Activated T-cell treated with anti-CD3 and anti-CD28 coated beads, Interleukin-2, amount 50 U/mL, for 4 hours (primary cell): ENCODE data around the gene MRPL18. TPM values are rescaled to one million over a fixed set of nuclear protein-coding genes. Genes with fewer than 3 reads are reported as not detected.
"Not testable (repeated sequence)": the region's sequence is repeated elsewhere in the genome, so short reads cannot be mapped to it uniquely, and the experiment has no call there.

ENCODE experiments used
- ATAC-seq, 2 donors: fragments of 200-7000 bp; cut with Tn5 transposase; one replicate each; pipeline ENCODE4 v1.10.0; 2021
- DNase-seq: peaks from one replicate; pipeline ENCODE4 v3.0.0-alpha.2; 2020
- H3K27me3 Mint-ChIP-seq: one replicate; pipeline ENCODE4 v1.8.0; 2021; ENCODE audit warnings: low read depth, mixed read lengths
- H3K36me3 Mint-ChIP-seq: one replicate; pipeline ENCODE4 v1.8.0; 2022; ENCODE audit warnings: mixed read lengths; ENCODE audit not compliant: insufficient read depth
- H3K4me1 Mint-ChIP-seq: one replicate; pipeline ENCODE4 v1.8.0; 2021; ENCODE audit warnings: low read depth, mixed read lengths
- H3K4me3 Mint-ChIP-seq: one replicate; pipeline ENCODE4 v1.8.0; 2021; ENCODE audit warnings: mild to moderate bottlenecking, moderate library complexity, mixed read lengths
- H3K9me3 Mint-ChIP-seq: one replicate; pipeline ENCODE4 v1.8.0; 2021; ENCODE audit warnings: mixed read lengths
- total RNA-seq, 3 donors: library from RNA; stranded (reverse); gene quantifications; one replicate each; pipeline ENCODE4 v1.2.1, GENCODE V29; 2021

Gene MRPL18
- total RNA-seq, 3 donors from 2014 or later = 99.8 to 111 (median 101) TPM

GRCh38 chr6:159817951-159818739, 27.9 kb downstream of the MRPL18 start:
- DNase-seq = no peak
- Mint-ChIP-seq H3K9me3 (no peaks in the 10 kb centered on the region), H3K4me3 (no peak overlapping the region), H3K4me1 (peaks cover 21% of the 10 kb centered on the region), H3K36me3 (no peaks in the 10 kb centered on the region), H3K27me3 (no peaks in the 10 kb centered on the region)
- ATAC-seq = no peak

GRCh38 chr6:159819098-159819497, 28.8 kb downstream of the MRPL18 start:
- peaks cover 21% of the 10 kb centered on the region for H3K4me1 Mint-ChIP-seq
- no peaks in the 10 kb centered on the region for H3K27me3 Mint-ChIP-seq
- H3K36me3 Mint-ChIP-seq = no peaks in the 10 kb centered on the region
- DNase-seq (no peak), ATAC-seq (no peak)
- peak overlapping the region; percentile 76 for H3K4me3 Mint-ChIP-seq
- H3K9me3 Mint-ChIP-seq = no peaks in the 10 kb centered on the region

DNA sequence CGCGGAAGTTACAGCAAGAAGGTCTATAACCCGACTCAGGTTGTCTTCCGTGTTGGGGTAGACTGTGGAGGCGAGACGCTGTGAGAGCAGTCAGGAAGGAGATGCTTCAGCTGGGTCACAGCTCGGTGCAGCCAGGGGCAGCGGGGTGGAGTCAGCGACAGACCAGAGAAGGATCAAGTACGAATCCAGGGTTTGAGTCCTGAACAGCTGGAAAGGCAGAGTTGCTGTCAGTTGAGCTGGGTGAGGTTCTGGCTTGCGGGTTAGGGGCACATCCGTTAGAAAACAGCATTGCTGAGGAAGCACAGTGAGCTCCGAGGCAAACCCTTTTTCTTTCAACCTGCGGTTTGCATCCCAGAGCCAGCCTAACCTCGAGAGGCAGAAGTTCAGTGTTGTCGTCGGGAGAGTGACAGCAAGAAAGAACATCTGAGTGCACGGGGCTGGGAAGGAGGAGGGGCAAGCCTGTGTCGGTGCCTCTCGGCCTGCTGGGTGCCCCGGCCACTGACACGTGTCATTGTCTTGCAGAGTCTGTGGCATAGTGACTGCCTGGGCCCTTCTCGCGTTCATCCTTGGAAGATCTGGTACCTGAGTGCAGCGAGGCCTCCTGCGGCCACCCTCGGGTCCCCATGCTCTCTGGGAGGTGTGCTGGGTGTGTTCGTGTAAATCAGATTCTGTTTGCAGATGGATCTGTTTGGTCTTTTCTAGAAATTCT, 29.8 kb downstream of the MRPL18 start:
- ATAC-seq (peak; percentile 63 to 80), DNase-seq (no peak)
- Mint-ChIP-seq H3K27me3 (no peaks in the 10 kb centered on the region), H3K4me1 (peaks cover 21% of the 10 kb centered on the region), H3K36me3 (no peaks in the 10 kb centered on the region), H3K9me3 (no peaks in the 10 kb centered on the region), H3K4me3 (peak overlapping the region; percentile 76)

DNA sequence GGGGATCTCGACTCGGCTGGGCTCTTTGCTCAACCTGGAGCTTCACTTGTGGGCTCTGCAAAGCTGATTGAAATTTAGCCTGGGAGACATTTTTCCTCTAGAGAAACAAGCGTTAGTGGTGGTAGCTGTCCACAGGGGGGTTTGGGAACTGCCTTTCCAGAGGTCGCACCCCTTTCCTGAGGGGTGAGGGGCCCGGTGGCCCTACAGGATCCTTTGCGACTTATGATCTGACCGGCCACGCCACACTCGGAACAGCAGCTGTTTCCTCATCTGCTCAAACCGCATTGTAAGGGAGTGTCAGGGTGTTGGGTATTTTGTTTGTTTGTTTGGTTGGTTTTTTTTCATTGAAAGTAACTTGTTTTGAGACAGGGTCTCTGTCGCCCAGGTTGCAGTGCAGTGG, 30.9 kb downstream of the MRPL18 start:
- H3K36me3 Mint-ChIP-seq = no peaks in the 10 kb centered on the region
- no peak overlapping the region for H3K4me3 Mint-ChIP-seq
- DNase-seq = no peak
- no peak for ATAC-seq
- peaks cover 21% of the 10 kb centered on the region for H3K4me1 Mint-ChIP-seq
- no peaks in the 10 kb centered on the region for H3K27me3 Mint-ChIP-seq
- H3K9me3 Mint-ChIP-seq = no peaks in the 10 kb centered on the region

- no peaks in the 10 kb centered on the region for H3K27me3 Mint-ChIP-seq
- DNase-seq (no peak), ATAC-seq (no peak)
- peaks cover 21% of the 10 kb centered on the region for H3K4me1 Mint-ChIP-seq
- no peaks in the 10 kb centered on the region for H3K9me3 Mint-ChIP-seq
- H3K4me3 Mint-ChIP-seq = no peak overlapping the region
- H3K36me3 Mint-ChIP-seq = no peaks in the 10 kb centered on the region
Measured at GRCh38 chr6:159821726-159822125, 31.5 kb downstream of the MRPL18 start.

DNA sequence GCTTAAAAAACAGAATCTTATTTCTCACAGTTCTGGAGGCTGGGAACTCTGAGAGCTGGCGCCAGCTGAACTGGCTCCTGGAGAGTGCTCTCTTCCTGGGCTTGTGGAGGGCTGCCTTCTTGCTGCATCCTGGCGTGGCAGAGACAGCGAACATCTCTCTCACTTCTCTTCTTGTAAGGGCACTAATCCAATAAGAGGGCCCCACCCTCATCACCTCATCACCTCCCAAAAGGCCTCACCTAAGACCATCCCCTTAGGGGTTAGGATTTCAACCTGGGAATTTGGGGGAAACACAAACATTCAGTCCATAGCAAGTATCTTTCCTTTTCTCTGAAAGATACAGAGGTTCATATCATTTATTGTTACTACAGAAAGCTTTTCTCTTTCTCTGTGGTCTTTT, 33.7 kb downstream of the MRPL18 start:
- peaks cover 21% of the 10 kb centered on the region for H3K4me1 Mint-ChIP-seq
- H3K4me3 Mint-ChIP-seq = no peak overlapping the region
- ATAC-seq (no peak), DNase-seq (no peak)
- no peaks in the 10 kb centered on the region for H3K27me3 Mint-ChIP-seq
- H3K9me3 Mint-ChIP-seq = no peaks in the 10 kb centered on the region
- no peaks in the 10 kb centered on the region for H3K36me3 Mint-ChIP-seq

- ATAC-seq, H3K36me3 Mint-ChIP-seq, H3K4me3 Mint-ChIP-seq, H3K27me3 Mint-ChIP-seq, DNase-seq, H3K9me3 Mint-ChIP-seq: not testable (repeated sequence)
- H3K4me1 Mint-ChIP-seq = peaks cover 17% of the 10 kb centered on the region
Measured at GRCh38 chr6:159824690-159825089, 34.4 kb downstream of the MRPL18 start.

- no peak for DNase-seq
- H3K27me3 Mint-ChIP-seq = no peaks in the 10 kb centered on the region
- no peaks in the 10 kb centered on the region for H3K9me3 Mint-ChIP-seq
- H3K4me1 Mint-ChIP-seq = peaks cover 7% of the 10 kb centered on the region
- no peak overlapping the region for H3K4me3 Mint-ChIP-seq
- no peaks in the 10 kb centered on the region for H3K36me3 Mint-ChIP-seq
- no peak for ATAC-seq
Measured at GRCh38 chr6:159826004-159826403, 35.7 kb downstream of the MRPL18 start.

DNA sequence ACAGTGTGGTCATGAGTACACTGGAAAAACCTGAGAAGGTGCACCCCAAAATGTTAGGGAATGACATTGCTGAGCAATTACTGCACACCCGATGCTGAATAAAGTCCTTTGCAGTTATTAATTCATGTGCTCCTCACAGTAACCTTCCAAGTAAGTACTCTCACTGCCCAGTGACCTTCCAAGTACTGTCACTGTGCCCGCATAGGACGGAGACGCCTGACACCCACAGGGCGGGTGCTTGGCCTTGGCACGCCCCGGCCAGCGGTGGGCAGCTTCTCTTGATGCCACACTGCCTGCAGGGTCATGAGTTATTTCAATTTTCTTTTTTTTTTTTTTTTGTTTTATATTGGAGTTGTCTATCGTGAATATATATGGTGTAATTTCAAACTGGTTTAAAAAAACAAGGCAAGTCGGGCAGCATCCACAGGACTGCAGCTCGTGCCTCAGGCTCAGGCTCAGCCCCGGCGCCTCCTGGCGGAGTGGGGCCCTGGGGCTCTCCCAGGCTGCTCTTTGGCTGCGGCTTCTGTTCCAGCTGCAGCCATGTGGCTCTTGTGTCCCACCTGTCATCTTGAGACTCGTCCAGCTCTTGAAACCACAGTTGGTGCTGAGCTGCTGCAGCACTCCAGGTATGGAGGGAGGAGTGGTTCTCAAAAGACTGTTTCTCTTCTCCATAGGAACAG, 36.8 kb downstream of the MRPL18 start:
- no peak overlapping the region for H3K4me3 Mint-ChIP-seq
- no peak for ATAC-seq
- no peak for DNase-seq
- H3K36me3 Mint-ChIP-seq = no peaks in the 10 kb centered on the region
- no peaks in the 10 kb centered on the region for H3K9me3 Mint-ChIP-seq
- peaks cover 6% of the 10 kb centered on the region for H3K4me1 Mint-ChIP-seq
- H3K27me3 Mint-ChIP-seq = no peaks in the 10 kb centered on the region

DNA sequence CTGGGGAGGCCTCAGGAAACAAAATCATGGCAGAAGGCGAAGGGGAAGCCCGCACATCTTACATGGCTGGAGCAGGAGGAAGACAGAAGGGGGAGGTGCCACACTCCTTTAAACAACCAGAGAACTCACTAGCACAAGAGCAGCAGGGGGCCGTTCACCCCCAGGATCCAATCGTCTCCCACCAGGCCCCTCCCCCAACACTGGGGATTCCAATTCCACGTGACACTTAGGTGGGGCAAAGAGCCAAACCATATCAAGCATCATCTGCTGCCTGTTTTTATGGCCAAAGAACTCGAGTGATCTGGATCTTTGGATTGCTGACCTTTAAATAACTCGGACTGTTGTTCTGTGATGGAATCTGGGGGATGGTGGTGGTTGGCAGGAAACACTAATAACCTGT, 37.8 kb downstream of the MRPL18 start:
- Mint-ChIP-seq H3K4me1 (peaks cover 8% of the 10 kb centered on the region), H3K36me3 (no peaks in the 10 kb centered on the region), H3K27me3 (no peaks in the 10 kb centered on the region), H3K4me3 (no peak overlapping the region), H3K9me3 (no peaks in the 10 kb centered on the region)
- no peak for ATAC-seq
- DNase-seq = no peak

GRCh38 chr6:159829526-159829925, 39.3 kb downstream of the MRPL18 start:
- H3K4me1 Mint-ChIP-seq = peaks cover 12% of the 10 kb centered on the region
- H3K27me3 Mint-ChIP-seq = no peaks in the 10 kb centered on the region
- H3K9me3 Mint-ChIP-seq = no peaks in the 10 kb centered on the region

DNA sequence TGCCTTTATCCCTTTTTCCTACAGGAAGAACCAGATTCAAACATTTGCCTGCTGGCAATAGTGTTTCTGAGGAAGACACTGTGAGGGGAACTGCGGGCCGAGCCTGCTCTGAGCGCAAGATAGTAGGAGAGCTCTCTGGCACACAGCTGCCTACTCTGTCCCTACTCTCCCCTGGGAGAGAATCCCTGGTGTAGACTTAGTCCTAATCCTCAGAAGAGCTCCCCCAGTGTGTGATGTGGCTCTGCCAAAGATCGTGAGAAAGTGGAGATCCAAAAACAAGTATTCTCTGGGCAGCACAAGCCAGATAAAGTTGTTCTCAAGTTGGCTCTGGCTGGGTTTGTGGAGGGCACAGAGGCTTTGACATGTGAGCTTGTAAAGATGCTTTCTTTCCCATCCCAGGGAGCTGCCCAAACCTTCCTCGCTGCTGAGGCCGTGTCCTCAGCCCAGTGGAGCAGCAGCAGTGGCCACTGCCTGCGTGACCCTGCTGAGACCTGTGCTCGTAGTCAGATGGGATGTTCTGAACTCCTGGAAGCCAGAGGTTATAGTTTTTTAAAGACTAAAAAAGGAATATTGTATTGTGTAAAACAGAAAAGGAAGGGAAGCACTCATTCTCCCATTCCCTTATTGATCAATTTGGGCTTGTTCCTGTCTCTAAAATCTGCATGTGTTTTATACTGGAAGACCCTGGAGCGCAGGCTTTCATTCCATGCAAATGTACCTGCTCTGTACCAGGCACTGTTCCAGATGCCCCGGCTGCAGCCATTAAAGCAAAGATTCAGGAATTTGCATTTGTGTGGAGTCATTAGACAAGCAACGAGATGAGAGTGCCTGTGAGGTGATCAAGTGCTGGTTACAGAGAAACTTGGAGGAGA, 40.5 kb downstream of the MRPL18 start:
- ATAC-seq (no peak), DNase-seq (no peak)
- H3K36me3 Mint-ChIP-seq = no peaks in the 10 kb centered on the region
- no peaks in the 10 kb centered on the region for H3K9me3 Mint-ChIP-seq
- no peaks in the 10 kb centered on the region for H3K27me3 Mint-ChIP-seq
- H3K4me3 Mint-ChIP-seq = no peak overlapping the region
- H3K4me1 Mint-ChIP-seq = peaks cover 15% of the 10 kb centered on the region

More at GRCh38 chr6:159829526-159829925, 39.3 kb downstream of the MRPL18 start:
- no peak for DNase-seq
- H3K36me3 Mint-ChIP-seq = no peaks in the 10 kb centered on the region
- no peak overlapping the region for H3K4me3 Mint-ChIP-seq
- no peak for ATAC-seq

GRCh38 chr6:159831373-159831679, 41.1 kb downstream of the MRPL18 start:
- Mint-ChIP-seq H3K9me3 (no peaks in the 10 kb centered on the region), H3K4me1 (peaks cover 15% of the 10 kb centered on the region), H3K27me3 (no peaks in the 10 kb centered on the region), H3K36me3 (no peaks in the 10 kb centered on the region), H3K4me3 (no peak overlapping the region)
- DNase-seq (no peak), ATAC-seq (no peak)

DNA sequence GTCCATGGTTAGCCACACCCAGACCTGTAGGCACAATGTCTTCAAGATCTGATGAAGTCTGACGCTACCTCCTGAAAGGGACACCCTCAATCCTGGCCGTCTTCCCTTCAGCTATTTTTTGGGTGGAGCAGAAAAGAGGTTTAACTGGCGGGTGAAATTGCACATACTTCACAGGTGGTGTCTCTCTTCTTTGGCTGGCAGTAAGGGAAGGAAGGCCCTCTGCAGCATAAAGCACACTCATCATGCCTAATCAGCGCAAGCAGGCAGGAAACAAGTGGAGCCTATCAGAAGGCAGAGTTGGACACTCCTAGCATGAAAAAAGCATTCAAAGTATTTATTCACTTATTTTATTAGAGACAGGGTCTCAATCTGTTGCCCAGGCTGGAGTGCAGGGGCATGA, 42.7 kb downstream of the MRPL18 start:
- peaks cover 15% of the 10 kb centered on the region for H3K4me1 Mint-ChIP-seq
- no peak for ATAC-seq
- no peaks in the 10 kb centered on the region for H3K36me3 Mint-ChIP-seq

More for the DNA sequence above, 42.7 kb downstream of the MRPL18 start:
- no peak for DNase-seq
- H3K27me3 Mint-ChIP-seq = no peaks in the 10 kb centered on the region
- H3K4me3 Mint-ChIP-seq = no peak overlapping the region
- no peaks in the 10 kb centered on the region for H3K9me3 Mint-ChIP-seq
